Measurements from ENCODE around the gene STK36.
"Not testable (repeated sequence)": the region's sequence is repeated elsewhere in the genome, so short reads cannot be mapped to it uniquely, and the experiment has no call there.

The STK36 gene

DNA sequence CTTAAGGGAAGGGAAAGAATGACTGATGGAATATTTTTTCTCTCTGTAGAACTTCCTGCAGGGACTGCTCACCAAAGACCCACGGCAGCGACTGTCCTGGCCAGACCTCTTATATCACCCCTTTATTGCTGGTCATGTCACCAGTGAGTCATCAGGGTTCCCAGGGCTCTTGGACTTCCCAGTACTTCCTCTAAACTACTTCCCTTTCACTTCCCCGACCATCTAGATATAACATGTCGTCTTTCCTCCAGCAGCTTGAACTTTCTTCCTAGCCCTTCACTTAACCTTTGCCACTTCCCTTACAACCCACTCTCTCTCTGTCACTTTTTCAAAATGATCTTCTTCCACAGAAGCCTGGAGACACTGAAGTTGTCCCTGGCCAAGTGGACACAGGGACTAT, 7.2 kb downstream of the STK36 start:
- Histone ChIP-seq H2BK12ac (ENCODE audit: low read length in 2 of 2) (no peak overlapping the region), H3K9me3 (ENCODE audit: control insufficient read depth, low read length) (no peaks in the 10 kb centered on the region)
- WGBS, result 37% methylated on average over 4 of the region's 4 CpGs

DNA sequence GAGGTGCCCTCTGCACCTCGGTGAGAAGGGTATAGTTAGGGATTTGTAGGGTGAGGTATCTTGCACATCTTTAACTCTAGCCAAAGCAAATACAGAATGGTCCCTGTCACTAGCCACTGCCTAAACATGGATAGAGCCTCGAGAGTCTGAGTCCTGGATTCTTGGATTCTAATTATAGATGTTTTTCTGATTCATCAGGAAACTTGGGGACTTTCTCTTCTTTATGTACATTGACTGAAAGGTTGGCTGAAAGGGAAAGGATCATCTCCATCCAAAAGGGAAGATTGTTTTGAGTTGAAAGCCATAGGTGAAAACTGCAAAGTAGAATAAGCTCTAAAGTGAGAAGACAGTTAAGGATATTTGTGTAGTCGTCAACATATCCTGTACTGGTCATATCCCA, 8.2 kb downstream of the STK36 start:
- H3K9me3 ChIP-seq (ENCODE audit: control insufficient read depth, low read length), result no peaks in the 10 kb centered on the region
- H2BK5ac ChIP-seq (ENCODE audit: low read depth, low read length, poor library complexity, severe bottlenecking), result no peak overlapping the region
- no peak overlapping the region for H3K4ac ChIP-seq (ENCODE audit: low read depth in 1 of 2, low read length in 2 of 2)
- DNase-seq, result no peak
- H3K9ac ChIP-seq (ENCODE audit: low read length), result no peak overlapping the region
- H3K23ac ChIP-seq (ENCODE audit: low read length in 2 of 2), result no peak overlapping the region
- H3K27ac ChIP-seq (ENCODE audit: low read length, poor library complexity, severe bottlenecking), result no peak overlapping the region
- H3K27me3 ChIP-seq (ENCODE audit: control insufficient read depth in 1 of 2, insufficient read depth in 1 of 2, low read length in 2 of 2), result no peaks in the 10 kb centered on the region
- H2BK15ac ChIP-seq (ENCODE audit: low read depth, poor library complexity, severe bottlenecking), result no peak overlapping the region
- no peak overlapping the region for H4K8ac ChIP-seq (ENCODE audit: low read length)
- H2BK120ac ChIP-seq (ENCODE audit: low read depth, low read length), result no peak overlapping the region
- H3K4me1 ChIP-seq (ENCODE audit: control insufficient read depth, insufficient read depth, low read depth, low read length), result no peaks in the 10 kb centered on the region
- no peak overlapping the region for H2AK5ac ChIP-seq (ENCODE audit: low read length, severe bottlenecking)
- H2BK12ac ChIP-seq (ENCODE audit: low read length in 2 of 2), result no peak overlapping the region
- no peak overlapping the region for H3K4me2 ChIP-seq (ENCODE audit: low read length, poor library complexity, severe bottlenecking)
- H3K79me1 ChIP-seq (replicated peaks; ENCODE audit: low read length, poor library complexity, severe bottlenecking), result peaks cover 1% of the 10 kb centered on the region
- no peak overlapping the region for H3K18ac ChIP-seq (ENCODE audit: low read depth in 1 of 2, low read length in 2 of 2)
- no peak overlapping the region for H2AFZ ChIP-seq (ENCODE audit: low read depth, low read length)
- no peak overlapping the region for H4K91ac ChIP-seq (ENCODE audit: low read length)
- no peak overlapping the region for H3K14ac ChIP-seq (ENCODE audit: low read length in 2 of 2)
- H3K4me3 ChIP-seq (ENCODE audit: insufficient read depth in 1 of 2, low read depth in 1 of 2, low read length in 2 of 2), result no peak overlapping the region
- H3K36me3 ChIP-seq (ENCODE audit: control insufficient read depth in 1 of 2, insufficient read depth in 2 of 2, low read depth in 1 of 2, low read length in 2 of 2), result peaks cover 41 to 76% of the 10 kb centered on the region in 2 experiments
- 95% methylated on average over 3 of the region's 3 CpGs for WGBS

More for the DNA sequence above, 7.2 kb downstream of the STK36 start:
- no peak overlapping the region for H3K14ac ChIP-seq (ENCODE audit: low read length in 2 of 2)
- H3K9ac ChIP-seq (ENCODE audit: low read length), result peak overlapping the region; percentile 38
- DNase-seq, result peak; percentile 53
- no peak overlapping the region for H2BK5ac ChIP-seq (ENCODE audit: low read depth, low read length, poor library complexity, severe bottlenecking)
- H4K8ac ChIP-seq (ENCODE audit: low read length), result no peak overlapping the region
- no peak overlapping the region for H2AK5ac ChIP-seq (ENCODE audit: low read length, severe bottlenecking)
- no peak overlapping the region for H2BK15ac ChIP-seq (ENCODE audit: low read depth, poor library complexity, severe bottlenecking)
- no peak overlapping the region for H2BK120ac ChIP-seq (ENCODE audit: low read depth, low read length)
- no peak overlapping the region for H3K4me2 ChIP-seq (ENCODE audit: low read length, poor library complexity, severe bottlenecking)
- no peak overlapping the region for H3K18ac ChIP-seq (ENCODE audit: low read depth in 1 of 2, low read length in 2 of 2)
- H3K4me3 ChIP-seq (ENCODE audit: insufficient read depth in 1 of 2, low read depth in 1 of 2, low read length in 2 of 2), result no peak overlapping the region
- H3K23ac ChIP-seq (ENCODE audit: low read length in 2 of 2), result no peak overlapping the region
- no peaks in the 10 kb centered on the region for H3K27me3 ChIP-seq (ENCODE audit: control insufficient read depth in 1 of 2, insufficient read depth in 1 of 2, low read length in 2 of 2)
- no peak overlapping the region for H3K4ac ChIP-seq (ENCODE audit: low read depth in 1 of 2, low read length in 2 of 2)
- H3K4me1 ChIP-seq (ENCODE audit: control insufficient read depth, insufficient read depth, low read depth, low read length), result no peaks in the 10 kb centered on the region
- H2AFZ ChIP-seq (ENCODE audit: low read depth, low read length), result no peak overlapping the region
- H4K91ac ChIP-seq (ENCODE audit: low read length), result no peak overlapping the region
- H3K36me3 ChIP-seq (ENCODE audit: control insufficient read depth in 1 of 2, insufficient read depth in 2 of 2, low read depth in 1 of 2, low read length in 2 of 2), result peaks cover 37 to 78% of the 10 kb centered on the region in 2 experiments
- H3K79me1 ChIP-seq (replicated peaks; ENCODE audit: low read length, poor library complexity, severe bottlenecking), result no peaks in the 10 kb centered on the region
- H3K27ac ChIP-seq (ENCODE audit: low read length, poor library complexity, severe bottlenecking), result no peak overlapping the region

DNA sequence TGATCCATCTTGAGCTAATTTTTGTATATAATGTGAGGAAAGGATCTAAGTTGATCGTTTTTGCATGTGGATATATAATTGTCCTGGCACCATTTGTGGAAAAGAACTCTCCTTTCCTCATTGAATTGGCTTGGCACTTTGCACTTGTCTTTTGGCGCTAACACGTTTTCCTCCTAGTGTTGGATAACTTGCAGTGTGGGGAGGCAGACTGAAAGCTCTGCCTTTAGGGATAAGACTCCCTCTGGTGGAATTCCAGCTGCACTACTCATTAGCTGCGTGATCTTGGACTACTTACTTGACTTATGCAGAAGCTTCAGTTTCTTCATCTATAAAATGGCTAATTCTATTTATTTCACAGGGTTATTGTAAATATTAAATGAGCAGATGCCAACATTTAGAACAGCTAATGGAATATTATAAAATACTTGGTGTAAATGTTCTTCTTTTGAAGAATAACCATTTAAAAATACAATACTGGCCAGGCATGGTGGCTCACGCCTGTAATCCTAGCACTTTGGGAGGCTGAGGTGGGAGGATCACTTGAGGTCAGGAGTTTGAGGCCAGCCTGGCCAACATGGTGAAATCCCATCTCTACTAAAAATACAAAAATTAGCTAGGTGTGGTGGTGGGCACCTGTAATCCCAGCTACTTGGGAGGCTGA, 15.6 kb downstream of the STK36 start:
- not testable (repeated sequence) for H3K18ac ChIP-seq (ENCODE audit: low read depth in 1 of 2, low read length in 2 of 2); H2AK5ac ChIP-seq (ENCODE audit: low read length, severe bottlenecking); H2BK5ac ChIP-seq (ENCODE audit: low read depth, low read length, poor library complexity, severe bottlenecking); H3K4ac ChIP-seq (ENCODE audit: low read depth in 1 of 2, low read length in 2 of 2); H2BK12ac ChIP-seq (ENCODE audit: low read length in 2 of 2); H2AFZ ChIP-seq (ENCODE audit: low read depth, low read length); H4K91ac ChIP-seq (ENCODE audit: low read length); H3K27me3 ChIP-seq (ENCODE audit: control insufficient read depth in 1 of 2, insufficient read depth in 1 of 2, low read length in 2 of 2); H3K27ac ChIP-seq (ENCODE audit: low read length, poor library complexity, severe bottlenecking); H2BK15ac ChIP-seq (ENCODE audit: low read depth, poor library complexity, severe bottlenecking); H3K14ac ChIP-seq (ENCODE audit: low read length in 2 of 2); H3K4me3 ChIP-seq (ENCODE audit: insufficient read depth in 1 of 2, low read depth in 1 of 2, low read length in 2 of 2); H3K4me2 ChIP-seq (ENCODE audit: low read length, poor library complexity, severe bottlenecking); H3K4me1 ChIP-seq (ENCODE audit: control insufficient read depth, insufficient read depth, low read depth, low read length); H3K9me3 ChIP-seq (ENCODE audit: control insufficient read depth, low read length); H3K23ac ChIP-seq (ENCODE audit: low read length in 2 of 2); H3K79me1 ChIP-seq (replicated peaks; ENCODE audit: low read length, poor library complexity, severe bottlenecking); H2BK120ac ChIP-seq (ENCODE audit: low read depth, low read length); H4K8ac ChIP-seq (ENCODE audit: low read length)
- Histone ChIP-seq H3K9ac (ENCODE audit: low read length) (peak overlapping the region; percentile 41), H3K36me3 (ENCODE audit: control insufficient read depth in 1 of 2, insufficient read depth in 2 of 2, low read depth in 1 of 2, low read length in 2 of 2) (peaks cover 21 to 66% of the 10 kb centered on the region in 2 experiments)
- peak; percentile 85 for DNase-seq
- 7% methylated on average over 3 of the region's 5 CpGs for whole genome bisulfite sequencing

DNA sequence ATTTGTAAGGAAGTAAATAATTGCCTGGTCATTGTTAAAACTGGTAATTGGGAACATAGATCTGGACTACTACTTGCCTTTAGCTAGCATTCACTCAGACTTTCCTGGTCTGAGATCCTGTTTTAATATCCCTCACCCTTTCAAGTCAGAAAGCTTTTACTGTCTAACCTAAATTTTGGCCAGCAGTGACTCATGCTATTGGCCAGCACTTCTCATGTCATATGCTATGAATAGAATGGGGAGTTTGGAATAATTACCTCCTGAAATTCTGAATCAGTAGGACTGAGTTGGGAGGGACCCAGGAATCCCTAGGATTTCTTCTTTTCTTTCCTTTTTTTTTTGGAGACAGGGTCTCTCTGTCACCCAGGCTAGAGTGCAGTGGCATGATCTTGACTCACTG, 19.3 kb downstream of the STK36 start:
- no peak overlapping the region for H3K4me2 ChIP-seq (ENCODE audit: low read length, poor library complexity, severe bottlenecking)
- H3K4ac ChIP-seq (ENCODE audit: low read depth in 1 of 2, low read length in 2 of 2), result no peak overlapping the region
- no peak overlapping the region for H2AK5ac ChIP-seq (ENCODE audit: low read length, severe bottlenecking)
- H3K23ac ChIP-seq (ENCODE audit: low read length in 2 of 2), result no peak overlapping the region
- H3K9me3 ChIP-seq (ENCODE audit: control insufficient read depth, low read length), result no peaks in the 10 kb centered on the region
- no peak overlapping the region for H2BK15ac ChIP-seq (ENCODE audit: low read depth, poor library complexity, severe bottlenecking)
- H3K9ac ChIP-seq (ENCODE audit: low read length), result peak overlapping the region; percentile 70
- no peak for DNase-seq
- no peak overlapping the region for H2AFZ ChIP-seq (ENCODE audit: low read depth, low read length)
- H3K4me3 ChIP-seq (ENCODE audit: insufficient read depth in 1 of 2, low read depth in 1 of 2, low read length in 2 of 2), result no peak overlapping the region
- H4K8ac ChIP-seq (ENCODE audit: low read length), result no peak overlapping the region
- H3K36me3 ChIP-seq (ENCODE audit: control insufficient read depth in 1 of 2, insufficient read depth in 2 of 2, low read depth in 1 of 2, low read length in 2 of 2), result peaks cover 22 to 69% of the 10 kb centered on the region in 2 experiments
- H3K18ac ChIP-seq (ENCODE audit: low read depth in 1 of 2, low read length in 2 of 2), result no peak overlapping the region
- no peak overlapping the region for H2BK120ac ChIP-seq (ENCODE audit: low read depth, low read length)
- H2BK12ac ChIP-seq (ENCODE audit: low read length in 2 of 2), result no peak overlapping the region
- peaks cover 6% of the 10 kb centered on the region for H3K4me1 ChIP-seq (ENCODE audit: control insufficient read depth, insufficient read depth, low read depth, low read length)
- no peak overlapping the region for H2BK5ac ChIP-seq (ENCODE audit: low read depth, low read length, poor library complexity, severe bottlenecking)
- no peak overlapping the region for H4K91ac ChIP-seq (ENCODE audit: low read length)
- H3K27me3 ChIP-seq (ENCODE audit: control insufficient read depth in 1 of 2, insufficient read depth in 1 of 2, low read length in 2 of 2), result no peaks in the 10 kb centered on the region
- no peak overlapping the region for H3K14ac ChIP-seq (ENCODE audit: low read length in 2 of 2)
- H3K79me1 ChIP-seq (replicated peaks; ENCODE audit: low read length, poor library complexity, severe bottlenecking), result no peaks in the 10 kb centered on the region
- no peak overlapping the region for H3K27ac ChIP-seq (ENCODE audit: low read length, poor library complexity, severe bottlenecking)
